ENCODE results near the gene TAPT1.
"Not testable (repeated sequence)": the region's sequence is repeated elsewhere in the genome, so short reads cannot be mapped to it uniquely, and the experiment has no call there.

Gene TAPT1

GRCh38 chr4:16207409-16207808 lies 18.9 kb downstream of the TAPT1 start:
- no peak for DNase-seq

GRCh38 chr4:16206848-16207247 lies 19.4 kb downstream of the TAPT1 start:
- DNase-seq: no peak

DNA sequence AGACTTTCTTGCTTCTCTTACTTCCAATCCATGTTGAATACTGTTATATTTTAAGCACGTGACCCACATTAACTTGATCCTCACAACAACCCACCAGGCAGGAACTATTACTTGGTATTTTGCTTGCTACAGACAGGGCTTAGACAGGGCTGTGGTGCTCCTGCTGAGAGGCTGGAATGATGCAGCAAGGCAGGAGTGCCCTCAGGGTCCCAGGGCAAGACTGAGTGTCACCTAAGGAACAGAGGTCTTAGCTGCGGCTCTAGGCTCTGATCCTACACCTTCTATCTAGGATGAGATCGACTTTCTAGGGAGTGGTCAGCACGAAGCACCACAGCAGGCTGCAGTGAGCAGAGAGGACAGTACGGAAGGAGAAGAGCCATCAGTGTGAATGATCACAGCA lies 20.0 kb downstream of the TAPT1 start:
- DNase-seq: no peak

DNA sequence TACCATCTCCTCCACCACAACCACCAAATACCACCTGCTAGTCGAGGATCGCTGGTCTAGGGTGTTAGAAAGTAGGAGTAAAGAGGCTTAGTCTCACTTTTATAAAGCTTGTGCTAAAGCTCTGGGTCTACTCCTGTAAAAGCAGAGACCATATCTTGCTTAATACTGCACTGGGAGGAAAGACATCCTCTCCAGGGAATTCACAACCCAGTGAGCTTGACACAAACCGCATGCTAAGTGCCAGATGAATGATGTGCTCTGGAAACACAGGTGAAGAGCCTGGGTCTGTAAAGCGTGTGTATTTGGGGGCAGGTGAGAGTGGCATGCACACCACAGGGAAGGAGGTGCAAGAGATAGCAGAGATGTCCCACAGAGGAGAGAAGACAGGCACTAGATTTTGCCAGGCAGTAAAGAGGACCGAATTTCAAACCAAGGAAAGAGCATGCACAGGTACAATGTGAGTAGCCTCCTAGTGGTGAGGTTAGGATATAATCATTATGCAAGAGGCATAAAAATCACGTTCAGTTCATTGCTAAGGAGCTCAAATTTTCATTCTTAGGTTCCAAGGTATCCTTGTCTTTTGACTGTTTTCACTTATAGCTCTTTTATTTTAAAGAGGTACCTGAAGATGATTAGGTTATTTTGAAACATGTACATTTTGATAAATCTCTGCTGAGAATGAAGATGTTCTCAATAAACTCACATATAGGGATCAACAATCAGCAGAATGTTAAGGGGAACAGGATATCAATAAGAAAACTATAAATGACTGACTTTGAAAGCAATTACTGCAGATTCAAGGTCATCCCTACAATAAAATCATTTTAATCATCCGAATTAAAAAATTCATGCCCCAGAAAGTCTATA lies 20.7 kb downstream of the TAPT1 start:
- DNase-seq: peak; percentile 17

- DNase-seq: no peak
Observed at GRCh38 chr4:16204505-16204904, 21.8 kb downstream of the TAPT1 start.

GRCh38 chr4:16203083-16203482 lies 23.2 kb downstream of the TAPT1 start:
- DNase-seq: no peak

- DNase-seq: no peak
Observed at GRCh38 chr4:16202598-16202997, 23.7 kb downstream of the TAPT1 start.

GRCh38 chr4:16199093-16199492 lies 27.2 kb downstream of the TAPT1 start:
- DNase-seq: no peak

GRCh38 chr4:16197876-16198665 lies 28.2 kb downstream of the TAPT1 start:
- DNase-seq: no peak

DNA sequence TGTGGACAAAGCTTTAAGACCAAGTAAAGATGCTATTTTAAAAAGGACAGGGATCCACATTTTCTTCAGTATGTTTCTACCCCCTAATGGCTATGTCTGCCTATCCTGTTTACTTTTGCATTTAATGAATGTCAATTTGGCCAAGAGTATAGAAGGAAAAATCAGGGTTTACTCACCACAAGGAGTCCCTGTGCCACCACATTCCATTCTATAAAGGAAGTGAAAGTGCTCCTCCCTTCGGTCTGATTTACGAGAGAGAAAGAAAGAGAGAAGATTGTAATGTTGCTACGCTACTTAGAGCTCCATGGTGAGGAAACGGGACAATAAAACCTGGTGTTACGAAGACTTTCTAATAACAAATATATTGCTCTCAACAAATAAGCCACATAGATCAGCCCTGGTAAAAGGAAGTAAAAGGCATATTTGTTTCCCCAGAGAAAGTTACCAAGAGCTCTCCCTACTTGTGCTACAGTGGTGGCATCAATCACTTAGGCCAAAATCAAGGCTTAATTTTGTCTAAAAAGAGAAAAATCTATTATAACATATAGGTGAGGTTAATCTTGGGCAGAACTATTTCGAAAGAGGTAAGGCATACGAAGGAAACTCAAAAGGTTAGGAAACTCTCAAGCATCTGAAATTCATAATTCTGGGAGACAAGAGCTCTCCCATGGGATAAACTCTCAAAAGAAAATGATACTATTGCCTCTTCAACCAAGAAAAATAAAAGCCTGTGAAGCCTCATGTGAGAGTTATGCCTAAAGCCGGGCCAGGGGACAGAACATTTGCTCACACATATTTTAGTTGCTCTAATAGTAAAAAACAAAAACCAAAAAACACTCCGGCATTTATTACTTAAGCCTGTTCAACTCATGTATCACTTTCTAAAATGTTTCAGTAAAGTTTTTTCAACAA lies 29.5 kb downstream of the TAPT1 start:
- peak; percentile 14 for DNase-seq

GRCh38 chr4:16195209-16195608 lies 31.1 kb downstream of the TAPT1 start:
- peak; percentile 30 for DNase-seq

DNA sequence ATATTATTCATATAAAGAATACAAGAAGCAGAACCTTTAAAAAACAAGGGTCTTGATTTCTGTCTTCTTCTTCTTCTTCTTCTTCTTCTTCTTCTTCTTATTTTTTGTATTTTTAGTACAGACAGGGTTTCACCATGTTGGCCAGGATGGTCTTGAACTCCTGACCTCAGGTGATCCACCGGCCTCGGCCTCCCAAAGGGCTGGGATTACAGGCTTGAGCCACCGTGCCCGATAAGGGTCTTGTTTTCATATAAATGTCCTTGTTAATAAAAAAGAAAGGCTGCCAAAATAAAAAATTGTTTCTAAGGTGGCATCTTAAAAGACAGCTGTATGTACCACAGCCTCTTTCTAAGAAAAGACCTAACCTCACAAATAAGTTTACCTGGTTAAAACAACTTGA lies 31.5 kb downstream of the TAPT1 start:
- DNase-seq: not testable (repeated sequence)

DNA sequence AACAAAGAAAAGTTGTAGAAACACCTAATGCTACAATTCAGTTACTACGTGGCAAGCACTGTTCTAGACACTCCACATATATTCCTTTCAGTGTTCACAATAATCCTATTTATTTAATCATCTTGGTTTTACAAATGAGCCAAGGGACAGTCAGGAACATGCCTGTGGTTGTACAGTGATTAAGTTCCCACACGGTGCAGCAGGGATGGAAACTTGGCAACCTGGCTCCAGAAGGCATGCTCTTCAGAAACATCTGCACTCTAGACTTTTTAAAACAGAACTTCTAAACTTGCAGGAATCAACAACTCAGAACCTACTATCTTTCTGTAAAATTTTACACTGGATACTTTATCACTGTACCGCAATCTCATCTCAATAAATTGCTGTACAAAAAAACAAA lies 32.1 kb downstream of the TAPT1 start:
- DNase-seq: no peak

GRCh38 chr4:16192631-16193518 lies 33.4 kb downstream of the TAPT1 start:
- DNase-seq: no peak

- peak; percentile 2 for DNase-seq
Observed at GRCh38 chr4:16192057-16192456, 34.2 kb downstream of the TAPT1 start.

- DNase-seq: no peak
Observed at GRCh38 chr4:16187455-16187854, 38.8 kb downstream of the TAPT1 start.

GRCh38 chr4:16186986-16187385 lies 39.3 kb downstream of the TAPT1 start:
- no peak for DNase-seq

DNA sequence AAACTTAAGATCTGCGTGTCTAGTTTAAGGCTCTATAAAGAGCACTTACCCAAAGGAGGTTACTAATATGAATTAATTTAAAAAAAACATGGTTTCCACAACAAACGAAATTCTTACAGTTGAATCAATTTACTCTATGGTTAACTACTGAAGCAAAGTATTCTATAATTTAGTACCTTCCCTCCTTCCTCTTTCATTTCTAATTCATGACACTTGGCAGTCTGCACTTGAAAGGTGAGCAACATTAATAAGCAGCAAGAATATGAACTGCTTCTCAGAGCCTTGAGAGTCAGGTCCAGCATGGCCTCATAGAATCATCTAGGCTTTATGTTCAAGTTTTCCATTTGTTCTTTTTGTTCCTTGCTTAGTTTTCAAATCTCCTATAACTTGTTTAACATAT lies 42.7 kb downstream of the TAPT1 start:
- DNase-seq: no peak

DNA sequence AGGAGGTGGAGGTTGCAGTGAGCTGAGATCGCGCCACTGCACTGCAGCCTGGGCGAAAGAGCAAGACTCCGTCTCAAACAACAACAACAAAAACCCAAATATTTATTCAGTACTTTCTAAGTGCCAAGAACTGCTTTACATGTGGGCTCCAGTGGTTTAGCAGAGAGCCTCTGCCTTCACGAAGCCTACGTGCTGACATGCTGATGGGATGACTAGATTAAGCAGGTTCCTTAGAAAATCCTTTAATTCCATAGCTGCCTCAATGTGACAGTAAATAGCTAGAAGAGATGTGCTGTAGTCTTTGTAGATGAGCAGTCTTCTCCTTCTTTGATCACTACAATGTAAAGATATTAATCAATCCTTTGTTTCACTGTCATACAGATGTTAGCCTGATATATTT lies 49.6 kb downstream of the TAPT1 start:
- DNase-seq: no peak

DNA sequence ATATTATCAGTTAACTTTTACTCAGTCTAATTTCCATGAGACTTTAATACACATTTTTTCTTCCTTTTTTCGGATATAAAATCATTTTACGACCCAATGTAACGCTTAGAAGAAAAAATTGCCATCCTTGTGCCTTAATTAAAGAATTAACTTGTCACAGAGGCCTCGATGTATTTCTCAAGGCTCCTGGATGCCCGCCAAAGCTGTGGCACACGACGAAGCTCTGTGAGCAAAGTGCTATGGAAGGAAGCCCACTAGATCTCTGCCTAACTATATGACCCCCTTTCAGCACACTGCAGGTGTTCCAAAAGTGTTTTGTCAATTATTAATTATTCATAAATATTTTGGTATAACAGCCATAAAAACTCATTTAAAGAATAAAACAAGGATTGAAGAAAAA lies 54.4 kb downstream of the TAPT1 start:
- DNase-seq: no peak

DNA sequence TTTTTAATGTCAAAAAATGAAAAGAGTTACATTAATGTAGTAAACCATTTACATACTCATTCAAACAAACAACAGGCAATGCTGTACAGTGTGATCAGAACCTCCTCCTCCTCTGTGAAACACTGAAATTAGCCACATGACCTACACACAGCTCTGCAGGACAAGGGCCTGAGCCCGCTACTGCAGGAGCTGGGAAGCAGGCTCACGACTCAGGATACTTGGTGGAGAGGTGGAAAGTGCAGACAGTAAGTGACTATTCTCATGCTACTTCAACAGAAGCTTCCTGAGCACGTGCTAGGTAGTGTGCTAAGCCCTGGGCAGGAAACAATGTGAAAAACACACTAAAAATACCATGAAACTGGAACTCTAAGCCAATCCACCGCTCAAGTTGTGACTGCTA lies 56.8 kb downstream of the TAPT1 start:
- no peak for DNase-seq
